ENCODE results near the gene HDAC9.

DNA sequence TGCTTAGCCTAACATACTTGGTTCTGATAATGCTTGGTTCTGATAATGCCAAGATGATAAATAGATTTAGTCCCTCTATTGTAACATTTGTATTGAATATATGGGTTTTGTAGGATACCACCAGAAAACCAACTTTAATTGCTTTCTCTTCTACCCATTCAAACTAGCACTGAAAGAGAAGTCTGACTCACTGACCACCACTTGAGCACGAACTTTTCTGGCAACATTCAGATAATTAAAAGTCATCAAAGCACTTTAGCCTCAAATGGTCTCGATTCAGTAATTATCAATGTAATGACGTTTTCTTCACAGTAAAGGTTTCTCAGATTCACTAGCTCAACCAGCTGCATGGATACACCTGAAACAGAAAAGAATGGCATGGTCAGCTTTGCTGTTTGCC is 63.0 kb downstream of the HDAC9 start:
- TF ChIP-seq CTCF (conservative IDR thresholded peaks at IDR 0.05): no peak
- no peak for TF ChIP-seq ZFX (IDR thresholded peaks at IDR 0.05)
